H1 (cell line): Measurements from ENCODE around the gene DUXB. TPM values are rescaled to one million over a fixed set of nuclear protein-coding genes. Genes with fewer than 3 reads are reported as not detected.
A peak's percentile ranks its signal among the peaks of the same experiment; 100 is the strongest.

Experiments
- CTCF ChIA-PET: fragments of 300-600 bp; sonication (Branson Sonifier 250); formaldehyde crosslinking; loops from one replicate; lab custom pipeline; 2021; ENCODE audit not compliant: partially characterized antibody; lab: Charles Lee
- POLR2A ChIA-PET: fragments of 300-600 bp; sonication (Branson Sonifier 250); formaldehyde crosslinking; loops from one replicate; lab custom pipeline; 2021; ENCODE audit warnings: inconsistent platforms; ENCODE audit not compliant: partially characterized antibody; lab: Charles Lee
- DNase-seq, 2 experiments: peaks; one replicate each; pipeline versions ENCODE4 v3.0.0 to v3.0.0-alpha.2; 2010 to 2022; ENCODE audit warnings: low spot score in 2 of 2, low read depth in 1 of 2, mixed read lengths in 1 of 2
- FAIRE-seq: peaks from 2 replicates; lab custom pipeline; 2011; peaks lifted over from hg19 to GRCh38; lab: Jason Lieb, UNC
- H2AFZ ChIP-seq: 2 replicates; pipeline ENCODE4 v1.8.1; 2012; ENCODE audit warnings: low read length, inconsistent platforms
- H2AK5ac ChIP-seq: 2 replicates; pipeline ENCODE4 v1.6.1; 2013; ENCODE audit warnings: low read depth, low read length
- H2BK120ac ChIP-seq: replicated peaks from 2 replicates; pipeline ENCODE3; 2013; ENCODE audit warnings: low read depth, low read length, inconsistent platforms
- H2BK12ac ChIP-seq: 2 replicates; pipeline ENCODE4 v1.6.1; 2013; ENCODE audit warnings: low read depth, low read length
- H2BK15ac ChIP-seq: 2 replicates; pipeline ENCODE4 v1.6.1; 2013; ENCODE audit warnings: low read length
- H2BK20ac ChIP-seq: 2 replicates; pipeline ENCODE4 v1.6.1; 2013; ENCODE audit warnings: low read length
- H2BK5ac ChIP-seq: 2 replicates; pipeline ENCODE4 v1.6.1; 2013; ENCODE audit warnings: low read depth, low read length
- H3K14ac ChIP-seq: 2 replicates; pipeline ENCODE4 v1.6.1; 2013; ENCODE audit warnings: inconsistent platforms; ENCODE audit not compliant: insufficient read length
- H3K18ac ChIP-seq: 2 replicates; pipeline ENCODE4 v1.6.1; 2013; ENCODE audit warnings: low read length; ENCODE audit errors: extremely low read depth
- H3K23ac ChIP-seq: 2 replicates; pipeline ENCODE4 v1.6.1; 2013; ENCODE audit warnings: inconsistent platforms; ENCODE audit not compliant: insufficient read length
- H3K23me2 ChIP-seq: 2 replicates; pipeline ENCODE4 v1.6.1; 2013; ENCODE audit warnings: low read depth, low read length
- H3K27ac ChIP-seq: 2 replicates; pipeline ENCODE4 v1.6.1; 2011; ENCODE audit warnings: low read depth, low read length, inconsistent platforms
- H3K27me3 ChIP-seq, 4 experiments: replicated peaks in 1 of 4; 1 replicate in 1 of 4; 2 replicates in 3 of 4; pipeline versions ENCODE4 v1.6.1 to v1.8.1; 2011 to 2013; ENCODE audit warnings: low read length in 3 of 4, mild to moderate bottlenecking in 3 of 4, inconsistent platforms in 2 of 4, mixed read lengths in 2 of 4, moderate library complexity in 1 of 4; ENCODE audit not compliant: control insufficient read depth in 3 of 4, insufficient read depth in 3 of 4; ENCODE audit errors: extremely low read depth in 1 of 4
- H3K36me3 ChIP-seq, 4 experiments: 2 replicates each; pipeline versions ENCODE4 v1.6.1 to v1.8.1; 2011 to 2013; ENCODE audit warnings: mild to moderate bottlenecking in 4 of 4, low read length in 3 of 4, moderate library complexity in 2 of 4, control low read depth in 1 of 4, inconsistent platforms in 1 of 4; ENCODE audit not compliant: insufficient read depth in 4 of 4, control insufficient read depth in 2 of 4
- H3K4ac ChIP-seq: replicated peaks from 2 replicates; pipeline ENCODE3; 2013; ENCODE audit warnings: low read length, low read depth, mixed read lengths, inconsistent platforms; ENCODE audit not compliant: insufficient read length
- H3K4me1 ChIP-seq, 4 experiments: replicated peaks in 1 of 4; 1 replicate in 1 of 4; 2 replicates in 3 of 4; pipeline versions ENCODE4 v1.6.1 to v1.8.1; 2011 to 2013; ENCODE audit warnings: low read length in 3 of 4, inconsistent platforms in 2 of 4, mixed read lengths in 1 of 4; ENCODE audit not compliant: insufficient read depth in 4 of 4, control insufficient read depth in 3 of 4
- H3K4me2 ChIP-seq, 2 experiments: 2 replicates each; pipeline versions ENCODE4 v1.6.1 to v1.8.1; 2011 to 2013; ENCODE audit warnings: low read depth in 2 of 2, low read length in 2 of 2, control low read depth in 1 of 2, inconsistent platforms in 1 of 2, mild to moderate bottlenecking in 1 of 2; ENCODE audit not compliant: insufficient read depth in 1 of 2
- H3K4me3 ChIP-seq, 4 experiments: fragments of 200-600, 300-600 bp in 1 of 4; sonication (generic), shearing (Covaris generic), sonication (Bioruptor Twin) in 1 of 4; 2 replicates each; pipeline versions ENCODE4 v1.5.1 to v1.8.1; 2011 to 2016; ENCODE audit warnings: low read length in 4 of 4, low read depth in 3 of 4, control low read depth in 2 of 4, inconsistent platforms in 2 of 4, mild to moderate bottlenecking in 2 of 4, mixed read lengths in 1 of 4, moderate library complexity in 1 of 4; ENCODE audit not compliant: insufficient read depth in 2 of 4; ENCODE audit errors: extremely low read depth in 1 of 4
- H3K56ac ChIP-seq: replicated peaks from 2 replicates; pipeline ENCODE3; 2013; ENCODE audit warnings: low read depth, mild to moderate bottlenecking, mixed read lengths, low read length, inconsistent platforms; ENCODE audit not compliant: insufficient read length
- H3K79me1 ChIP-seq: 2 replicates; pipeline ENCODE4 v1.6.1; 2013; ENCODE audit warnings: low read depth, low read length, control low read depth
- H3K79me2 ChIP-seq, 2 experiments: 2 replicates each; pipeline versions ENCODE4 v1.6.1 to v1.8.1; 2012 to 2013; ENCODE audit warnings: low read length in 2 of 2, mild to moderate bottlenecking in 2 of 2, inconsistent platforms in 1 of 2; ENCODE audit not compliant: insufficient read depth in 2 of 2, control insufficient read depth in 1 of 2
- H3K9ac ChIP-seq, 4 experiments: replicated peaks in 1 of 4; 1 replicate in 1 of 4; 2 replicates in 3 of 4; pipeline versions ENCODE4 v1.6.1 to v1.8.1; 2011 to 2013; ENCODE audit warnings: low read depth in 3 of 4, low read length in 3 of 4, control low read depth in 2 of 4, mild to moderate bottlenecking in 2 of 4, moderate library complexity in 2 of 4, inconsistent platforms in 1 of 4; ENCODE audit errors: extremely low read depth in 1 of 4
- H3K9me3 ChIP-seq, 2 experiments: 2 replicates each; pipeline versions ENCODE4 v1.6.1 to v1.8.1; 2012 to 2013; ENCODE audit warnings: mild to moderate bottlenecking in 2 of 2, moderate library complexity in 2 of 2, control low read depth in 1 of 2, inconsistent platforms in 1 of 2, low read depth in 1 of 2, low read length in 1 of 2, mixed read lengths in 1 of 2; ENCODE audit not compliant: insufficient read depth in 2 of 2
- H4K20me1 ChIP-seq, 2 experiments: replicated peaks in 1 of 2; 2 replicates each; pipeline versions ENCODE3 to v1.8.1; 2011 to 2013; ENCODE audit warnings: inconsistent platforms in 2 of 2, low read length in 2 of 2, mild to moderate bottlenecking in 1 of 2; ENCODE audit not compliant: insufficient read depth in 2 of 2, control insufficient read depth in 1 of 2
- H4K5ac ChIP-seq: 2 replicates; pipeline ENCODE4 v1.6.1; 2013; ENCODE audit warnings: low read length, low read depth, mixed read lengths, inconsistent platforms; ENCODE audit not compliant: insufficient read length
- H4K8ac ChIP-seq: 2 replicates; pipeline ENCODE4 v1.8.0; 2013; ENCODE audit warnings: mild to moderate bottlenecking, moderate library complexity, low read length, inconsistent platforms; ENCODE audit not compliant: insufficient read depth; ENCODE audit errors: extremely low read depth
- H4K91ac ChIP-seq: replicated peaks from 2 replicates; pipeline ENCODE3; 2013; ENCODE audit warnings: low read length, mixed read lengths, inconsistent platforms; ENCODE audit not compliant: insufficient read length
- HDAC2 ChIP-seq, 2 experiments: fragments of 300-600 bp in 1 of 2; sonication (generic) in 1 of 2; IDR thresholded peaks; 2 replicates each; pipeline ENCODE4 v1.6.1; 2011 to 2012; ENCODE audit warnings: low read depth in 2 of 2, low read length in 2 of 2, mild to moderate bottlenecking in 2 of 2, moderate library complexity in 2 of 2, borderline replicate concordance in 1 of 2, inconsistent platforms in 1 of 2
- RFX5 ChIP-seq: IDR thresholded peaks from 2 replicates; pipeline ENCODE4 v1.6.1; 2011; ENCODE audit warnings: low read depth, low read length, improper control_type of control experiment, borderline replicate concordance
- WGBS, 2 experiments: shearing (Covaris generic) in 1 of 2; methylation state at CpG; one replicate each; pipeline versions ENCODE4 v1.1.6 to v1.1.7; 2013 to 2015; ENCODE audit warnings: low lambda C conversion rate in 2 of 2, mixed read lengths in 2 of 2, inconsistent platforms in 1 of 2, low coverage in 1 of 2, missing lambda C conversion rate in 1 of 2; ENCODE audit not compliant: insufficient replicate concordance in 2 of 2, insufficient coverage in 1 of 2, insufficient read length in 1 of 2; ENCODE audit errors: extremely low coverage in 1 of 2, missing lambda C conversion rate in 1 of 2; 5-methylcytosine and 5-hydroxymethylcytosine counted together
- polyA plus RNA-seq, 7 experiments: library from polyadenylated mRNA; depleted of rRNA in 3 of 7; stranded (reverse) in 5 of 7; unstranded in 2 of 7; fragments of >200 nt in 5 of 7; fragments of 200-250 nt in 2 of 7; gene quantifications; 1 replicate in 5 of 7; 2 replicates in 1 of 7; 4 replicates in 1 of 7; pipeline versions ENCODE4 v1.2.1 to v1.2.3, GENCODE V29; 2011 to 2013; ENCODE audit warnings: missing spikeins in 2 of 7, mixed read lengths in 2 of 7
- total RNA-seq: library from RNA; stranded (reverse); fragmentation: NEBNext Ultra II Directional; extraction: Animal tissue kit (Norgen Biotek cat#: 25700); gene quantifications from 2 replicates; pipeline ENCODE4 v1.2.1, GENCODE V29; 2021

DUXB gene
- total and polyA plus RNA-seq, 2 of the 8 experiments (the other 6 are each of a cell fraction or from before 2014, with no cell fraction given), result not detected

DNA sequence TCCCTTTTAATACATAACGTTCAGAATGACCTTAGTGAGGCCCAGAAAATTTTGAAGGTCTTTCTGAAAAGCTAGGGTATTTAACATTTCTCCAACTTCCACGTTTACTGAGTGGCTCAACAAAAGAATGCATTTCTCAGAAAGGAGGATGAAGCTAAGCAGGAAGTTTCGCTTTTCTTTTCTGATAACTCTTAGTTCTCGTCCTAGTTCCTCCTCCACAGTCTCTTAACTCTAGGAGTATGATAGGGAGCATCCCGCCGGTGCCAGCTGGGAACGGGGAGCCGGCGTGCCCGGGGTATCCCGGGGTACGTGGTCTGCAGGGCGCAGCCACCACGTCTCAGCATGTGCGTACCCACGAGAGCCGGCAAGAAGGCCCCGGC lies 54.2 kb downstream of the DUXB start:
- H4K5ac ChIP-seq, result peak overlapping the region; percentile 53
- H2BK15ac ChIP-seq, result no peak overlapping the region
- H2BK120ac ChIP-seq, result no peak overlapping the region
- H3K79me2 ChIP-seq, result peaks cover 37 to 88% of the 10 kb centered on the region in 2 experiments
- peaks cover 5% of the 10 kb centered on the region for H3K23me2 ChIP-seq
- peak overlapping the region; percentile 52; the same call in 1 of the 2 replicates for H3K18ac ChIP-seq
- no peak overlapping the region for H3K23ac ChIP-seq
- H2BK12ac ChIP-seq, result no peak overlapping the region
- H3K4ac ChIP-seq, result no peak overlapping the region
- peak overlapping the region; percentile 86 for H2AFZ ChIP-seq
- no peak overlapping the region for H4K91ac ChIP-seq
- H3K4me1 ChIP-seq, result peaks cover 0 to 4% (median 1%) of the 10 kb centered on the region in 4 experiments; a peak in 3 of 7 replicates
- H3K9ac ChIP-seq, result peak overlapping the region; percentile 90 to 94 (median 92)
- H4K20me1 ChIP-seq, result peaks cover 2 to 9% of the 10 kb centered on the region in 2 experiments
- no peak overlapping the region for H2BK20ac ChIP-seq
- peak overlapping the region; percentile 99; the same call in 1 of the 2 replicates for H4K8ac ChIP-seq
- peak overlapping the region; percentile 83 to 99 (median 97) for H3K4me3 ChIP-seq
- H3K4me2 ChIP-seq, result peak overlapping the region; percentile 72 to 86
- H3K79me1 ChIP-seq, result peaks cover 13% of the 10 kb centered on the region
- CTCF ChIA-PET, result interaction anchor here (0.9 to 2.7 kb wide), 5 partner anchors 9 to 182 kb away, joined by 3 to 8 read pairs (median 6); partner anchors contain the start of gene TMEM170A
- H3K14ac ChIP-seq, result no peak overlapping the region
- DNase-seq (no peak), FAIRE-seq (no peak)
- POLR2A ChIA-PET, result interaction anchor here (0.7 to 2.4 kb wide), 14 partner anchors 10 to 213 kb away, joined by 3 to 8 read pairs (median 4); partner anchors contain the start of genes ADAT1, CFDP1 and CPHXL2
- H2BK5ac ChIP-seq, result peak overlapping the region; percentile 87
- peaks cover 0 to 25% (median 7%) of the 10 kb centered on the region in 4 experiments; a peak in 4 of 8 replicates for H3K36me3 ChIP-seq
- H3K56ac ChIP-seq, result peak overlapping the region; percentile 77
- no peak overlapping the region for H2AK5ac ChIP-seq
- H3K27ac ChIP-seq, result peak overlapping the region; percentile 90
- no peaks in the 10 kb centered on the region for H3K9me3 ChIP-seq
- H3K27me3 ChIP-seq, result no peaks in the 10 kb centered on the region
- WGBS, 2 experiments, result 1% methylated on average over 18 of the region's 18 CpGs; no CpG with 5 or more reads in 1 of the 2 experiments
- TF ChIP-seq RFX5 (no peak), HDAC2 (IDR thresholded peaks at IDR 0.05; ENCODE audit: borderline replicate concordance in 1 of 2, low read depth in 2 of 2, low read length in 2 of 2) (peak in 1 of 2 experiments; percentile 57; a peak in 1 of 4 replicates)
